Activated T-cell treated with anti-CD3 and anti-CD28 coated beads, Interleukin-2, amount 50 U/mL, for 1 hour (primary cell): ENCODE measurements around the gene STXBP4.

Experiments used
- DNase-seq: peaks from one replicate; pipeline ENCODE4 v3.0.0-alpha.2; 2020

STXBP4 gene

GRCh38 chr17:55133583-55133982 lies 165.0 kb downstream of the STXBP4 start:
- no peak for DNase-seq

DNA sequence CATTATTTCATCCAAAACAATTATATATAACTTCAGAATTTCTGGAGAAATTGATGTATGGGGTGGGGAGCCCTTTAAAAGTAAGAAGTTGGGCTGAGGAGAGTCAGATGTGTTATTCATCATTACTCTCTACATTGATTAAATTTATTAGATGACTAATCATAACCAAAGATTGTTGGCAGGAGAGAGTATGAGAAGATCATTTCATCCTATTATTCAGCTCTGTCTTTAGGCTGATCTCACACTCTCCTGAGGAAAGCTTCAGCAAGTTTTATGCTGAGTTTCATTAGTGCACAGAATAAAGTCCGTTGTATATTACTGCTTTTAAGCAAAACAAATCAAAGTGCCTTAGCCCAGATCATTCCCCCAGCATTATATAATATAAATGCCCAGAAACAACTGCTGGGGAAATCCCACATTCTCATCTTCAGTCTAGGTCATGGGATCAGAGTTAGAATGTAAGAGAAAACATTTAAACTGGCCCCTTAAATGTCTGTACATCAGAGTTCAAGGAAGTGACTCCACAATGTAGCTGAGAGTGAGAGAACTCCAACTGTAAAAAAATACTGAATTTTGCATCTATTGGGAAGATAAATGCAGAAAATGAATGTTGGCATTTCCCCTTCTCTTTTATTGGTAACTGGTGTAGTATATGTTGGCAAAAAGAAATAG lies 166.1 kb downstream of the STXBP4 start:
- no peak for DNase-seq

- no peak for DNase-seq
These were observed 172.2 kb downstream of the STXBP4 start for GRCh38 chr17:55140809-55141208.

DNA sequence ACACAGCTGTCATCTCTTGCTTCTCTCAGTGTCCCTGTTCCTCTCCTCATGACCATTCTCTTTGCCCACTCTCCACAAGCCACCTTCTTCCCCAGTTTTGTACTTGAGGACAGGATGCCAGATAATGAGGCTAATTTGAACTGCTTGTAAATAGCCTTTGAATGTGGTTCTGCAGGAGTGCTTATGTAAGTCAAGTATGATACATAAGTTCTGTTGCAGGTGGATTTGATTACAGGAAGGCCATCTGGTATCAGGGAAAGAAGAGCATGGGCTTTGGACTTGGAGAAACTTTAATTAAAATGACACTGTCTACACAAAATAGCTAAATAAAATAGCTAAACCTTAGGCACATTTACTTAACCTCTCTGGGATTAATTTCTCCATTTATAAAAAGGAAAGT lies 176.0 kb downstream of the STXBP4 start:
- DNase-seq, result no peak

GRCh38 chr17:55149485-55149884 lies 180.9 kb downstream of the STXBP4 start:
- no peak for DNase-seq

DNA sequence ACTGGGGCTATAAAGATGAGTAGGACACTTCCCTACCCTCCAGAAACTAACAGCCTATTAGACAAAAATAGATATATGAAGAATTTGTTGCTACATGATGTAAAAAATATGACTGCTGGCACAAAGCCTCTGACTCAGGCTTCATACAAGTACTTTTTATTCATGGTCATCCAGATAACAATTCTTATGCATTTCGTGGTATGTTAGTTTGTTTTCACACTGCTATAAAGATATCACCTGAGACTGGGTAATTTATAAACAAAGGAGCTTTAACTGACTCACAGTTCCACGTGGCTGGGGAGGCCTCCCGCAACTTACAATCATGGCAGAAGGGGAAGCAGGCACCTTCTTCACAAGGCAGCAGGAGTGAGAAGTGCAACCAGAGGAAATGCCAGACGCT lies 183.7 kb downstream of the STXBP4 start:
- DNase-seq, result no peak

DNA sequence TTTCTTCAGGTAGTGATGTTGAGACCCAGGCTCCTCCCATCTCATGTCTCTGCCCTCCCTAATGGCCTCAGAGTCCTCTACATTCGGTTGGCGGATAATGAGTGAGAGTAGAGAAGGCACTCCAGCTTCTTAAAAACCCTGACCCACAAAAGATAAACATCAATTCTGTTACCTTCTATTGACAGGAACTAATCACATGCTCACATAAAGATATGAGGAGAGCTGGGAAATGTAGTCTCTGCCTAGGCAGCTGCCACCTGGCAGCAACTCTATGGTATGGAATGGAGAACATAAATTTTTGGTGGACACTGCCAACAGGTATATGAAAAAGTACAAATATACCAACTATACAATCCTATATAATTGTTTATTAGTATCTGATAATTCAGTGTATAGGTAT lies 185.5 kb downstream of the STXBP4 start:
- no peak for DNase-seq

GRCh38 chr17:55155856-55156560 lies 187.4 kb downstream of the STXBP4 start:
- no peak for DNase-seq

DNA sequence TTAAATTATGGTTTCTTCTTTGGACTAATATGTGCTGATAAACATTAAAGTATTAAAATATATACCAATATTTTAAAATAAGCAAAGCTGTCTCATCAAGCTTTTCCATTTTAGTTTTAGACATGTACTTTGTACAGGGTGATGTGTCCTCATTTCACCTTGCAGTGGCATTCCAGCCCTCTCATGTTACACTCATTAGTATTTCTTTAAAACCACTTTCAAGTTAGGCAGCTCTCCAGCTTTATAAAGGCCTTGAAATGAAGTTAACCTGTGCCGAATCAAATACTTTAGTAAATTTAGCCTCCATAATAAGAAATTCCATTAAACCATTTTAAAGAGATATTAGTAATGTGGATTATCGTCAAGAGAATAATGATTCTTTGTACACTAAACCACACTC lies 188.6 kb downstream of the STXBP4 start:
- DNase-seq, result no peak

DNA sequence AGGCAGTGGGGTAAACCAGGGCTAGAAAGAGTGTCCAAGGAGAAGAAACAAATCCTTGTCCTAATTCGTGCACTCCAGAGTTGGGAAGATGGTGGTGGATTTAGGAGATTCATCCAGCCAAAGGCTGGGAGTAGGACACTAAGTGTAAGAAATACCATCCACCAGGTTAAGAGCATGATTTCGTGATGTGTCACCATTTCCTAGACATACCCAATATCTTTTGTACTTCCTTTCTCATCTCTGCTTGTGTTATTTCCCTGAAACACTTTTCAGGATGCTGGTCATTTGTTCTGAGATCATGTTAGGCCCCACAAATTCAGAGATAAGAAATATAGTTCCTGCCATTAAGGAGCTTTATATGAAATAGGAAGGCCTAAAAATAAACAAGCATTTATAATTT lies 189.9 kb downstream of the STXBP4 start:
- no peak for DNase-seq

DNA sequence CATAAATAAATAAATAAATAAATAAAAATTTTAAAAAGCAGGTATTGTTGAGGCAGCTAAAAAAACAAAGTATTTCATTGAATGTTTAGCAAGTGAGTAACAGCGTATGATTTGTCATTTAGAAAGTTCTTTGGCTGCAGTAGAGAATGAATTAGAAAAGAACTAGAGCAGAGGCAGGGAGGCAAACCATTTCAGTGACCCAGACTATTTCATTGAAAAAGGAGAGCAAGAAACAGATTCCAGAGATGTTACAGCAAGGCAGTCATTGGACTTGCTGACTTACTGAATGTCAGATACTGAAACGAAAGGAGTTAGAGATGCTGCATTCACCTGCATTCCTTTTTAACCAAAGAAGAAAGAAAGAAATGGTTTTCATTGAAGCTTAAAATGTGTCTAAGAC lies 190.7 kb downstream of the STXBP4 start:
- DNase-seq, result no peak

GRCh38 chr17:55160501-55160900 lies 191.9 kb downstream of the STXBP4 start:
- DNase-seq, result no peak

DNA sequence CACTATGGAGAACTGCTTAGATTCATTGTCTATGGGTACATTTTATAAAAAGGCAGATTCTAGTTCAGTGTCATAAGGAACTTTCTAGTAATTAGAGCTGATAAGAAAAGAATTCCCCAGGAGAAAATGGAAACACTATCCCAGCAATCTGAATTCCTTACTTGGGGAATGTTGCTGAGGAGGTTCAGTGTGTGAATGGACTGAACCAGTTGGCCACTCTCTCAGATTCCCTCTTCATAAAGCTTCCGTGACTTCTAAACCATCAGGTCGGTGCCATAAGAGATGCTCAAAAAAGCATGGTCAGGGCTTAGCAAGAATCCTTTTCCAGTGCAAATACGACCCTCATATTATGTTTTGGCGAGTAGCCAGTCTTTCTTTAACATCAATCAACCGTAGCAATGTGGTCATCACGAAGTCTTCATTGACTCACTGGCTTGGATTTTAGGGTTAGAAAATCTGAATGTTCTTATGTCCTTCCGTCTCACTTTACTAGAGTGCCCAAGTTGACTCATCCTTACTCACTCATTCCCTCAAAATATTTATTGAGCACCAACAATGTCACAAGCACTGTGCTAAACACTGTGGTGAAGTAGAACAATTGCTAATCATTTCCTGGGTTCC lies 193.5 kb downstream of the STXBP4 start:
- DNase-seq, result no peak

DNA sequence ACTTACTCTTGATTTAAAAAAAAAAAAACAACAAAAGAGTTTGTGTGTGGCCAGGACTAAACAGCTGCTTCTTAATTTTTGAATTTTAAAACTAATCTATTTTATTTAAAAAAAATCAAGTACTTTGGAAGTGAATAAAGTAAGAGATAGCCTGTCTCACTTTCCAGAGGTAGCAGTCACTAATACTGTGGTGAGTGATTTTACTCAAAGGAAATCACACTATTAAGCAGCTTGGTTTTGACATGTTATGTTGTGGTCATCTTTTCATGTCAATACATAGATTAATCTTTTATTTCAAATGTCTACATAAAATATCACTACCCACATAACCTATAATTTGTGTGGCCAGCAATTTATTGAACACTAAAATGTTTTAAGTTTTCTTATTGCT lies 194.0 kb downstream of the STXBP4 start:
- no peak for DNase-seq

DNA sequence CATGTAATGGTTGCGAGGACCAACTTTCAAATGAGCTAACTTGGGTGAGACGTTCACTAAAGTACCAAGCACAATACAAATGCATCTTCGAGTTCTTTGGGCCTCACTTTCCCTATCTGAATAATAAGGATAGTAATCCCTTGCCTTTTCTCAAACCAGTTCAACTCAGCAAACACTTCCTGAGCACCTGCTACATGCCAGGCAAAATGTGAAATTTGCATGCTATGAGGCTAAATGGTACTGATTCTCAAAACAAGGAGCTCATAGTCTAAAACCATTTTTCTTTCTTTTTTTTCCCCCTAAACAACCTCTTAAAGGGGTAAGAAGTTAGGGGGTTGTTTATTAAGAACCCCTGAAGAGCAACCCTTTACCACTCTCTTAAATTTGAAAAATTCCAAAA lies 194.8 kb downstream of the STXBP4 start:
- no peak for DNase-seq

DNA sequence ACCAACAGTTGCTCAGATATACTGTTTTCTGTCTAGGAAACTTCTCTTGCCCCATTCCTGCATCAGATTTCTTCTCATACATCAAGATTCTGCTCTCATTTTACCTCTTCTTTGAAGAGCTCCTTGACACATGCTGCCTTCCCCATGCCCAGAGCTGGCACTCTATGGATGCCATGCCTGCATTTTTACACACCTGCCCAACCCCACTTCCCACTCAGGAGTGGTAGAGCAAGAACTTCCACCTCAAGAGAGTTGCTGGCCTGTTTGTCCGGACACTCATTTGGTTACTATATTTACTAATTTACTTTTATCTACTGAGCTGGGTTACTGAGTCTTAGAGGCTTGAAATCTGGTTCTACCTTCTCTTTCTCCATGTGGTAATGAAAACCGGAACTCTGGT lies 197.9 kb downstream of the STXBP4 start:
- DNase-seq, result no peak

- no peak for DNase-seq
These were observed 198.6 kb downstream of the STXBP4 start for GRCh38 chr17:55167024-55167725.

DNA sequence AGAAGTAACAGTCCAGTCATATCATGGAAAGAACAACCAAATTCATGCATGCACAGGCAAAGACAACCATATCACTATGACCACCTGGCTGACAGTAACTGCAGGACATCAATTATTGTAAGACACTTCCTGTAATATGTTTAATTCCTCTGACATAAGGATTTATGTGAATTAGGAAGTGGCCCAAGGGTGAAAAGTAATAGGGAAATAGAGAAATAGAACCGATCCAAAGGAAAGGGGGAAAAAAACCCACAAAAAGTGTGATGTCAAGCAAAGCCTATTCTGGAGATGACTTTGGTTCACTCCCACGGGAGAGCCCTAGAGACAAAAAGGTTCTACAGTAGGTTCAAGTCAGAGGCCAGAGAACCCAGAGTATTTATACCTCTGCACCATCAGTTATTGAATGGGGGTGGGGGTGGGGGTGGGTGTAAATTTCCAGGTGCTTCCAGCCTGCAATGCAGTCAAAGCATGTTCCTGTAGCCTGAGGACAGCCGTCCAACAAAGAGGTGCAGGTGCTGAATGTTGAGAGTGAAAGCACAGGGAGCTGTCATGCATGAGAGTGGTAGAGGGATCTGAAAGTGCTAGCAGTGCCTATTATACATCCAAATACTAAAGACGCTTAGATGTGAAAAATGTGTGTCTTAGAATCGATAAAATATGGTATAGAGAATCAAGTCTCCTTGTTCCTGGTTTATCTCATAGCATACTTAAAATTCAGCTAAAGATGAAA lies 200.6 kb downstream of the STXBP4 start:
- no peak for DNase-seq

DNA sequence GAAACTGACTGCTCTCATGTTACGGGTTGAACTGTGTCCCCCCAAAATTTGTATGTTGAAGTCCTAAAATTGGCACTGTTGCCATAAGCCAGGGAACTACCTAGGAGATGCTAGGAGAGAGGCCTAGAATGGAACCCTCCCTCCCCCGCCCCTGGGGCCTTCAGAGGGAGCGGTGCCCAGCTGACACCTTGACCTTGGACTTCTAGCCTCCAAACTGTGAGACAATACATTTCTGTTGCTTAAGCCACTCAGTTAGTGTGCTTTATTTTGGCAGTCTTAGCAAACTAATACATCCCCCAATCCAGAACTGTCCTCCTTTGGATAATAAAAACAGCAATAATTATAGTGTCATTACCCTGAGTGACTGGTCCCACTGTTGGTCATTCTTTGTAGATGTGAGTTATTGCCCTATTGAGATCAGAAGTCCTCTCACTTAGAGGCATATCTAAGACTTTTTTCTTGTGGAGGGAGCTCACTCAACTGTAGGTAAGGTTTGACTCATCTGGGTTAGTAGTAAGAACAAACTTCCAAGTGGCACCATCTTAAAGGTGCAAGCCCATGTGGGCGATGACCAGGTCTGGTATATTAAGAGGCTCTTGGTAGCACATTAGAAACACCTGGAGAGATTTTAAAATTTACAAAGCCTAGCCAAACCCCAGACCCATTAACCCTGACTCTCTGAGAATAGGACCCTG lies 203.2 kb downstream of the STXBP4 start:
- no peak for DNase-seq

- no peak for DNase-seq
These were observed 204.0 kb downstream of the STXBP4 start for GRCh38 chr17:55172612-55173011.

GRCh38 chr17:55174133-55174532 lies 205.6 kb downstream of the STXBP4 start:
- no peak for DNase-seq

GRCh38 chr17:55175788-55176427 lies 207.3 kb downstream of the STXBP4 start:
- no peak for DNase-seq
